GM10847 (cell line): ENCODE results near the gene ELFN1.

Source experiments
- POLR2A ChIP-seq: IDR thresholded peaks from 2 replicates; pipeline ENCODE4 v1.6.1; 2011; ENCODE audit not compliant: insufficient read length; ENCODE audit errors: extremely low read depth

Gene ELFN1

DNA sequence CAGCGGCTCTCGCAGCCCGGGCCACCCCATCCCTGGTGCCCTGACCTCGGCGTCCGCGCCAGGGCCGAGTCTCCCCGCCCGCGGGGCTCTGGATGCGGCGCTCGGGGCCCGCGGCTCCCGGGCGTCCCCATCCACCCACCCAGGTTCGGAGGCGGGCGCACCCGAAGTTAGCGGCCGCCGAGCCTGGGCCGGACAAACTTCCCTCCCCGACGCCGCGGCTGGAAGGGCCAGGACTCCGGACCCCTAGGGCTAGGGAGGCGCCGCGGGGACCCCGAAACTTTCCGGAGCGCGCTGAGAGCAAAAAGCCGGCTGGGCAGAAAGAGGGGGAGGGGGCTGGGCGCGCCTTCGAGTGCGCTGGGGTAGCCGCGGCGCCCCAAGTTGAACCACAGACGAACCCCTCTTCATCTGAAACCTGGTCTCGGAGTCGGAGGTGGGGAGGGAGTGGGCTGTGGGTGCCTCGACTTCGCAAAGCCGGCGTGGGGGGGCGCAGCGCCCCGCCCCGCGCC lies 3.7 kb upstream of the ELFN1 start:
- TF ChIP-seq POLR2A = no peak

DNA sequence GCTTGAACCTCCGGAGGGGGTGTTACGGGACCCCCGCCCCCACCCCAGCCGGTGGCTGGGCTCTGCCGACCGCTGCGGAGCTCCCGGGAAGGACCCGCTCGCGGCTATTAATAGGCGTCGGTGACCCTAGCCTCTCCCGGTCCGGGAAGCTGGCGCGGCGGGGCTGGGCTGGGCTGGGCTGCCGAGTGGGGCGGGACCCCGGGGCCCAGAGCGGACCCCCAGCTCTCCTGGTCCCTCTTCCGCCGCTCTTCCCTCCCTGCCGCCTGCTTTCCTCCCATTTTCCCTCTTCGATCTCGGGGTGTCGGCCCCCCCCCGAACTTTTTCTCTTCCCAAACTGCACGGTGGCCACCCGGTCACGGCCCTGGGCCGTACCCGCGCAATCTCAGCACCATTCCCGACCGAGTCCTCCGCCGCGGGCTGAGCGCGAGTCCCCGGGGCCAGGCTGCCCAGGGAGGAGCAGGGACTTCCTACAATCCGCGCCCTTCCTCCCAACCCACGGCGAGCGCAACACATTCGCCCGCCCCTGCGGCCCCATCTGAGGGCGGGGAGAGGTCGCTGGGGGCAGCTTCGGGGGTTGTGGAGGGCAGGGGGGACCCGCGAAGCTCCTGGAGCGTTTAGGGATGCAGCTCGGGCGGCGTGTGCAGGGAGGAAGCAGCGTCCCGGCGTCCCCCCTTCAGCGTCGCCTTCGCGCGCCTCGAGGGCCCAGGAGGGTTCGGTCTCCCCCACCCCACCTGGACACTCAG lies 3.1 kb upstream of the ELFN1 start:
- TF ChIP-seq POLR2A = no peak

GRCh38 chr7:1667566-1668395 lies 2.3 kb upstream of the ELFN1 start:
- TF ChIP-seq POLR2A = no peak

DNA sequence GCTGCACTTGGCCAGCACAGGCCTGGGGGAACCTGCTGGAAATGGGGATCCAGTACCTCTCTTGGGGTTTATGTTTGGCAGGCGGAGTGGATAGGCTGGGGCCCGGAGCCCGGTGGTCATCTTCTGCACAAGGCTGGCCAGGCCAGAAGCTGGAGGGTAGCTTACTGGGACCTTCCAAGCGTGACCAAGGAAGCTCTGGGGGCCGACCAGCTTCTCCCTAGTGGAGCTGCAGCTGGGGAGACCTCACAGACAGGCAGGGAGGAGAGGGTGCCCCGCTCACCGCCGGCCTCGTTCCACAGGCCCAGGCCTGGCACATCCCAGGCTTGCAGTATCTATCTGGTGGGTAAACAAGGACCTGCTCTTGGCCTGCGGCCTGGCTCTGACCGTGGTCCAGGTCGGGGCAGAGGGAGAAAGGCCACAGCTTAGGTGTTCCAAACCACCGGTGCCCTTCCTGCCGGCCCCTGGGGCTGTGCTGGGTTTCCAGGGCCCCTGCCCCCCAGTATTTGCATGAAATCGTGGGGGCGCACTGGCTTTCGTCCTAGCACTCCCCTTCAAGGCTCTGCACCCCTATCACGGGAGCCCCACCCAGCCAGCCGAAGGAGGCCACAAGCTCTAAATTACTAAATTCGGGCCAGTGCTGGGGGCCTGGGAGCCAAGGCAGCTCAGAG lies 1.5 kb upstream of the ELFN1 start:
- TF ChIP-seq POLR2A = no peak

DNA sequence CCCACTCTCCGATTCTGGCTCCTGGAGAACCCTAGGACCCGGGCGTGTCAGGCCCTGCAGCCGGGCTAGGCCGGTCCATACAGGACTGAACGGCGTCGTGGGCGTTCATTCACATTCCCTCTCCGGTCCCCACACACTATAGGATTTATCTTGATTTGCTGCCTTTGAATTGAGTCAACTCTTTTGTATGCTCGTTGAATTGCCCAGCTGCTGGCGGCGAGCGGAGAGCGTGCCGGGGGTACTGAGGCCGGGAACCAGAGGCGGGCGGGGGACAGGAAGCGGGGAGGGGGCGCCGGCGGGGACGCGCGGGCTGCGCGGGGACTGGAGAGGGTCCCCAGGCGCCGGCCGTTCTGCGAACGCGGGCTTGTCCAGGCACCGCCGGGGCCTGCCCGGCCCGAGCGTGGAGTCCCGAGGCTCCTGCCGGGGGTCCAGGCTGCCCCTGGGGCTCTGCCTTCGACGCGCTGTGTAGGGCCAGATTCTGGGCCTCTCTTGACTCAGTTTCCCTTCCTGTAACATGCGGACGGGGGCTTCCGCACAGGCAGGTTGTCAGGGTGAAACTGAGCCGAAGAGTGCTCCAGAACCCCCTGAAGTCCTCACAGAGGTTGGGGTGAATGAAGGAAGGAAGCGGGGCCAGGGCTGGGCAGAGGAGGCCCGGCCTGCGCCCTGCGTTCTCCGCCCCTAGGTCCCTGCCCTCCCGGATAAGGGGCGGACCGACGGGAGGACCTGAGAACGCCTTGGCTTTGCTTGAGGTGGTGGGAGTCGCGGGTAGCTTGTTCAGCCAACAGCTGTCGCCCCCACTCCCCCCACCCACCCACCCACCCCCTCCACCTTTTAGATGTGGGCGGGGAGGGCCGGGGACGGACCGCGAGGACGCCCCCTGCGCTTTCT lies 769 bp upstream of the ELFN1 start:
- TF ChIP-seq POLR2A = no peak

GRCh38 chr7:1670894-1671593 lies 967 bp downstream of the ELFN1 start:
- TF ChIP-seq POLR2A = no peak

DNA sequence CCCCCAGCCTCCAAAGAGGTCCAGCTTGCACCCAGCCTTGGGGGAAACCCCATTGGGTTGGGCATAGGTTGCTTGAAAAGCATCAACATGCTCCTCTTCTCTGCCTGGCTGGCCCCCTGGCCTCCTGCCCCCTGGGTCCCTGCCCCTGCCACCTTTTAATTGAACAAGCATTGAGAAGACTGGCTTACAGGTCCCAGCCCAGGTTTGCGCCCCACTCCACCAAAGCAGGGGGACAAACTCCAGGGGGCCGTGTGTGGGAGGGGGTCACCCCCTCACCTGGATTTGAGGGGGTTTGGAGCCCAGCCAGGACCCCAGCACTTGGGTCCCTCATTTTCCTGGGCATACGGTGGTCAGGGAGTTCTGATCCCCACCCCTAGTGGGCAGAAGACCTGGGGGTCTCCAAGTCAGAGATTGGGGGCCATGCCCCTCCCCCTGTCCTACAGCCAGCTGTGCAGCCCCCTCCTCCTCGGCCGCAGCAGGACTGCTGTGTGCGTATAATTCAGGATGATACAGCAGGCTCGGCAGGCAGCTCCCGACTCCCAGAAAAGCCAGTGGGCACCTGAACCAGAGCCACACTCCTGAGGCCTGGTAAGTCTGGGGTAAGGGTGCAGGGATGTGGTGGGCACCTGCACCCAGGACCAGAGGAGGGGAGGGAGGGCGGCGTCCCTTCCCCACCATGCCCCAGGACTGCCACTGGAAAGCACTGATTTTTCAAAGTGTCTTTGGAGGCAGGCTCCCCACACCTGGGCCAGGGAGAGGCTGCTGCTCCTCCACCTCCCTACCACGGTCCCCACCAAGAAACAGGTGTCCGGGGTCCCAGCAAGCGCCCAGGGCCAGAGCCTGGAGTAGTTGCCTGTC lies 1.7 kb downstream of the ELFN1 start:
- TF ChIP-seq POLR2A = no peak

- no peak for TF ChIP-seq POLR2A
Measured at GRCh38 chr7:1672851-1673486, 2.9 kb downstream of the ELFN1 start.

DNA sequence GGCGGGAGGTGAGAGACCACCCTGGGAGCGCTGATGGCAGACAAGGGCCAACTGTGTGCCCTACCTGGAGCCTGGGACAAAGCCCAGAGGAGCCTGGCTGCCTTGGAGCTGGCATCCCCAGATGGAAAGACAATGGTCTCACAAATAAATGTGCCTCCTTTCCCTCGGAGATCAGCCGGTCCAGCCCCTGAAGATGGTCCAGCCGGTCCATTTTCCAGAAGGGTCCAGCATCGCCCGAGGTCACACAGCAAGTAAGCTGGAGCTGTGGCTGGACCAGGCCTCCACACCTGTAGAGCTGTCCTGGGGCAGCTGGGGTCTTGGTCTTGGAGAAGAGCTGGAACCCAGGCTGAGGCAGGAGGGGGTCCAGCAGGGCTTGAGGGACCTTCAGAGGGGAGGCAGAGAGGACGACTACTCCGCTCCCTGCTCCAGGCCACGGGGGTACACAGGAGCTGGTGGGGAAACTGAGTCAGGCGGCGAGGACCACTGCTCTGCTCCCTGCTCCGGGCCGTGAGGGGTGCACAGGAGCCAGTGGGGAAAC lies 3.6 kb downstream of the ELFN1 start:
- no peak for TF ChIP-seq POLR2A

GRCh38 chr7:1674161-1675035 lies 4.3 kb downstream of the ELFN1 start:
- TF ChIP-seq POLR2A = no peak

DNA sequence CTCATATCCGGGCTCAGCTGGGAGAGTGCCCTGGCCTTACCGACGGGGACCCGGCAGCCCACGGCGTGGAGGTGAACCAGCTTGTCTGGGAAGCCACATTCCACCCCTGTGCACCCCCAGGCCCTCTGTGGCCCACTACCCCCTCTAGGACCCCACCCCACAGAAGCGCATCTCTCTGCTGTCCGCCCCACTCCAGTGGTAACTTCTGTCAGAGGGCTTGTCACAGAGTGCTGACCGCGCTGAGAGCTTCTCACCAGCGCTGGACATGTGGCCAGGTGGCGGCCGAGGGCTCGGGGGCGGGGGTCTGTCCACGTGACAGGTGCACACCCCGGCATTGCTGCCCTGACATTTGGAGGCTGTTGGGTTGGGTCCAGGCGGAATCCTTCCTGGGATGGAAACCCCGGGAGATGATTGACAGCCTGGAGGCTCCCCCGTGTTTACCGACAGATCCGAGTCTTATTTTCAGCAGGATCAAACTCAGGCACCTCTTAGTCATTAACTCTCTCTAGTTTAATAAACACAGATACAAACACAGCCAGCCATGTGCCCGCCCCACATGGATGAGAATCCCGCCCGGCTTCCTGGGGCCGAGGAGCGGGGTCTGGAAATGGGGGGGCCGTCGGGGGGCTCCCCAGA lies 5.1 kb downstream of the ELFN1 start:
- no peak for TF ChIP-seq POLR2A
